ENCODE data around the gene CEBPZOS.
"Not testable (repeated sequence)": the region's sequence is repeated elsewhere in the genome, so short reads cannot be mapped to it uniquely, and the experiment has no call there.

The CEBPZOS gene

DNA sequence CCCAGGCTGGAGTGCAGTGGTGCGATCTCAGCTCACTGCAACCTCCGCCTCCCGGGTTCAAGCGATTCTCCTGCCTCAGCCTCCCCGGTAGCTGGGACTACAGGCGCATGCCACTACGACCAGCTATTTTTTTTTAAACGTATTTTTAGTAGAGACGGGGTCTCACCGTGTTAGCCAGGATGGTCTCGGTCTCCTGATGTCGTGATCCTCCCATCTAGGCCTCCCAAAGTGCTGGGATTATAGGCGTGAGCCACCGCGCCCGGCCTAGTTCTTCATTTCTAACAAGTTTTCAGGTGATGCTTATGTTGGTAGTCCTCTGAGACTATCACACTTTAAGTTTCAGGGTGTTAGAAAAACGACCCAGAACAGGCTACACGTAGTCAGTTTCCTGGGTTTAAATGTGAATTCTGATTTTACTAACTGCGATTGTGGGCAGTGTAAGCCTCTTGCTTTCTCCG, 405 bp upstream of the CEBPZOS start:
- TF ChIP-seq ISL1 (CRISPR knock-in tag; IDR thresholded peaks at IDR 0.05), result 0 out of 2 replicates have a peak, but pooled peaks have one; percentile 7
- not testable (repeated sequence) for ATAC-seq

GRCh38 chr2:37198681-37199065, 2.4 kb downstream of the CEBPZOS start:
- no peak for TF ChIP-seq ZNF565 (CRISPR knock-in tag; conservative IDR thresholded peaks at IDR 0.05; ENCODE audit: low read depth)
- no peak for TF ChIP-seq ISL1 (CRISPR knock-in tag; IDR thresholded peaks at IDR 0.05)
- no peak for TF ChIP-seq OSR1 (CRISPR knock-in tag; IDR thresholded peaks at IDR 0.05)
- TF ChIP-seq, protein P1, sequence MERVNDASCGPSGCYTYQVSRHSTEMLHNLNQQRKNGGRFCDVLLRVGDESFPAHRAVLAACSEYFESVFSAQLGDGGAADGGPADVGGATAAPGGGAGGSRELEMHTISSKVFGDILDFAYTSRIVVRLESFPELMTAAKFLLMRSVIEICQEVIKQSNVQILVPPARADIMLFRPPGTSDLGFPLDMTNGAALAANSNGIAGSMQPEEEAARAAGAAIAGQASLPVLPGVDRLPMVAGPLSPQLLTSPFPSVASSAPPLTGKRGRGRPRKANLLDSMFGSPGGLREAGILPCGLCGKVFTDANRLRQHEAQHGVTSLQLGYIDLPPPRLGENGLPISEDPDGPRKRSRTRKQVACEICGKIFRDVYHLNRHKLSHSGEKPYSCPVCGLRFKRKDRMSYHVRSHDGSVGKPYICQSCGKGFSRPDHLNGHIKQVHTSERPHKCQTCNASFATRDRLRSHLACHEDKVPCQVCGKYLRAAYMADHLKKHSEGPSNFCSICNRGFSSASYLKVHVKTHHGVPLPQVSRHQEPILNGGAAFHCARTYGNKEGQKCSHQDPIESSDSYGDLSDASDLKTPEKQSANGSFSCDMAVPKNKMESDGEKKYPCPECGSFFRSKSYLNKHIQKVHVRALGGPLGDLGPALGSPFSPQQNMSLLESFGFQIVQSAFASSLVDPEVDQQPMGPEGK (CRISPR knock-in tag; IDR thresholded peaks at IDR 0.05; ENCODE audit: borderline replicate concordance), result no peak
- no peak for TF ChIP-seq RARB (CRISPR knock-in tag; IDR thresholded peaks at IDR 0.05)
- TF ChIP-seq SNAI2 (CRISPR knock-in tag; IDR thresholded peaks at IDR 0.05), result no peak
- TF ChIP-seq CSRNP3 (CRISPR knock-in tag; IDR thresholded peaks at IDR 0.05), result no peak
- TF ChIP-seq ZFP3 (CRISPR knock-in tag; IDR thresholded peaks at IDR 0.05), result no peak
- no peak for TF ChIP-seq CSDC2 (CRISPR knock-in tag; IDR thresholded peaks at IDR 0.05)
- TF ChIP-seq ESRRG (CRISPR knock-in tag; IDR thresholded peaks at IDR 0.05), result no peak
- TF ChIP-seq ZNF70 (CRISPR knock-in tag; IDR thresholded peaks at IDR 0.05), result no peak
- TF ChIP-seq ZFP30 (CRISPR knock-in tag; IDR thresholded peaks at IDR 0.05), result no peak
- no peak for ATAC-seq

GRCh38 chr2:37201208-37201607, 4.9 kb downstream of the CEBPZOS start:
- no peak for ATAC-seq
- TF ChIP-seq TOX (CRISPR knock-in tag; IDR thresholded peaks at IDR 0.05; ENCODE audit: borderline replicate concordance), result no peak
- no peak for TF ChIP-seq ESRRG (CRISPR knock-in tag; IDR thresholded peaks at IDR 0.05)
- TF ChIP-seq CSRNP3 (CRISPR knock-in tag; IDR thresholded peaks at IDR 0.05), result no peak
- TF ChIP-seq CREB5 (CRISPR knock-in tag; IDR thresholded peaks at IDR 0.05; ENCODE audit: low read depth), result no peak
- no peak for TF ChIP-seq BACH2 (CRISPR knock-in tag; IDR thresholded peaks at IDR 0.05; ENCODE audit: borderline replicate concordance)
- TF ChIP-seq, protein P1 (CRISPR knock-in tag; IDR thresholded peaks at IDR 0.05; ENCODE audit: borderline replicate concordance), result no peak
- no peak for TF ChIP-seq ZNF565 (CRISPR knock-in tag; conservative IDR thresholded peaks at IDR 0.05; ENCODE audit: low read depth)
- TF ChIP-seq GLIS3 (CRISPR knock-in tag; IDR thresholded peaks at IDR 0.05), result no peak
- TF ChIP-seq ZNF8 (CRISPR knock-in tag; IDR thresholded peaks at IDR 0.05), result no peak
- TF ChIP-seq ZFP3 (CRISPR knock-in tag; IDR thresholded peaks at IDR 0.05), result no peak
- TF ChIP-seq, protein P2, sequence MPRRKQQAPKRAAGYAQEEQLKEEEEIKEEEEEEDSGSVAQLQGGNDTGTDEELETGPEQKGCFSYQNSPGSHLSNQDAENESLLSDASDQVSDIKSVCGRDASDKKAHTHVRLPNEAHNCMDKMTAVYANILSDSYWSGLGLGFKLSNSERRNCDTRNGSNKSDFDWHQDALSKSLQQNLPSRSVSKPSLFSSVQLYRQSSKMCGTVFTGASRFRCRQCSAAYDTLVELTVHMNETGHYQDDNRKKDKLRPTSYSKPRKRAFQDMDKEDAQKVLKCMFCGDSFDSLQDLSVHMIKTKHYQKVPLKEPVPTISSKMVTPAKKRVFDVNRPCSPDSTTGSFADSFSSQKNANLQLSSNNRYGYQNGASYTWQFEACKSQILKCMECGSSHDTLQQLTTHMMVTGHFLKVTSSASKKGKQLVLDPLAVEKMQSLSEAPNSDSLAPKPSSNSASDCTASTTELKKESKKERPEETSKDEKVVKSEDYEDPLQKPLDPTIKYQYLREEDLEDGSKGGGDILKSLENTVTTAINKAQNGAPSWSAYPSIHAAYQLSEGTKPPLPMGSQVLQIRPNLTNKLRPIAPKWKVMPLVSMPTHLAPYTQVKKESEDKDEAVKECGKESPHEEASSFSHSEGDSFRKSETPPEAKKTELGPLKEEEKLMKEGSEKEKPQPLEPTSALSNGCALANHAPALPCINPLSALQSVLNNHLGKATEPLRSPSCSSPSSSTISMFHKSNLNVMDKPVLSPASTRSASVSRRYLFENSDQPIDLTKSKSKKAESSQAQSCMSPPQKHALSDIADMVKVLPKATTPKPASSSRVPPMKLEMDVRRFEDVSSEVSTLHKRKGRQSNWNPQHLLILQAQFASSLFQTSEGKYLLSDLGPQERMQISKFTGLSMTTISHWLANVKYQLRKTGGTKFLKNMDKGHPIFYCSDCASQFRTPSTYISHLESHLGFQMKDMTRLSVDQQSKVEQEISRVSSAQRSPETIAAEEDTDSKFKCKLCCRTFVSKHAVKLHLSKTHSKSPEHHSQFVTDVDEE (CRISPR knock-in tag; IDR thresholded peaks at IDR 0.05), result no peak
- TF ChIP-seq CSDC2 (CRISPR knock-in tag; IDR thresholded peaks at IDR 0.05), result no peak

Data from SK-N-SH treated with all-trans-retinoic acid at 6 μM for 48 hours (cell line).